Erythroblast (primary cell): ENCODE measurements around the gene NMRK2.
"Not testable (repeated sequence)": the region's sequence is repeated elsewhere in the genome, so short reads cannot be mapped to it uniquely, and the experiment has no call there.

Experiments used
- GATA1 ChIP-seq: IDR thresholded peaks from 2 replicates; pipeline ENCODE4 v1.6.1; 2011; ENCODE audit warnings: low read depth, mild to moderate bottlenecking, control low read depth, low read length, moderate library complexity
- POLR2A ChIP-seq: IDR thresholded peaks from 2 replicates; pipeline ENCODE4 v1.6.1; 2011; ENCODE audit warnings: mild to moderate bottlenecking, low read length

DNA sequence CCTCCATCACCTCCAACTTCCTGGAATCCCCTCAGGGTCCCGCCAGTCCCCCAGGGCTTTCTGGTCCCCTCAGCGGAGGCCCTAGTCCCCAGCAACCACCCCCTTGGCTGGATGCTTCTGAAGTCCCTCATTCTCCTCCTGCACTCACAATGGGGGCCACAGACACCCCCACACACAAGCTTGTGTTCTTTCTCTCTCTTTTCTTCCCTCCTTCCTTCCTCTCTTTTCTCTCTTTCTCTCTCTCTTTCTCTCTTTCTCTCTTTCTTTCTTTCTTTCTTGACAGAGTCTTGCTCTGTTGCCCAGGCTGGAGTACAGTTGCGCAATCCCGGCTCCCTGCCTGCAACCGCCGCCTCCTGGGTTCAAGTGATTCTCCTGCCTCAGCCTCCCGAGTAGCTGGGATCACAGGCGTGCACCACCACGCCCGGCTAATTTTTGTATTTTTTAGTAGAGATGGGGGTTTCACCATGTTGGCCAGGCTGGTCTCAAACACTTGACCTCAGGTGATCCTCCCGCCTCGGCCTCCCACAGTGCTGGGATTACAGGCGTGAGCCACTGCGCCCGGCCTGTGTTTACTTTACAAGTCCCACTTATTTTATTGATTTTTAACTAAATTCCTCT, 14.6 kb downstream of the NMRK2 start:
- TF ChIP-seq POLR2A, GATA1: not testable (repeated sequence)
